ENCODE data around the gene TSSK3. TPM values are rescaled to one million over a fixed set of nuclear protein-coding genes. Genes with fewer than 3 reads are reported as not detected.

The TSSK3 gene
- total and polyA plus RNA-seq, 2 donors (not counting 3 experiments of a cell fraction or from before 2014, with no cell fraction given) = 0.42 to 0.65 TPM

GRCh38 chr1:32388641-32389040 lies 26.3 kb downstream of the TSSK3 start:
- intact Hi-C loops (cut with micrococcal nuclease) = no loop called here
- dilution Hi-C loops (cut with MboI; ENCODE audit: extremely low pct_ligation_motif_present, low sequenced_read_pairs) = no loop called here
- DNase-seq (ENCODE audit: low read depth, low spot score) = no peak
- BruUV-seq (replicated peaks) = no TSS peak
- no peak overlapping the region for H2AFZ ChIP-seq (ENCODE audit: low read depth, low read length)
- peaks cover 14% of the 10 kb centered on the region for H3K4me1 ChIP-seq (ENCODE audit: control insufficient read depth, extremely low read depth, insufficient read depth, low read length)
- no peak overlapping the region for H3K9ac ChIP-seq (replicated peaks; ENCODE audit: extremely low read depth, insufficient read depth, low read length)
- H3K27ac ChIP-seq (ENCODE audit: insufficient read depth, low read depth, low read length) = no peak overlapping the region
- ChIA-PET CTCF (no interaction called here), POLR2A (no interaction called here)
- H3K4me3 ChIP-seq (replicated peaks in 1 of 3; ENCODE audit: insufficient read depth in 1 of 3, low read depth in 1 of 3, low read length in 3 of 3) = no peak overlapping the region
- H3K79me2 ChIP-seq (ENCODE audit: control insufficient read depth, insufficient read depth, low read length) = peaks cover 12% of the 10 kb centered on the region
- no peak overlapping the region for H3K4me2 ChIP-seq (ENCODE audit: insufficient read depth, low read length)
- no peaks in the 10 kb centered on the region for H4K20me1 ChIP-seq (replicated peaks; ENCODE audit: control insufficient read depth, extremely low read depth, insufficient read depth, low read length)
- peaks cover 12 to 28% of the 10 kb centered on the region in 2 experiments for H3K36me3 ChIP-seq (ENCODE audit: control insufficient read depth in 2 of 2, extremely low read depth in 1 of 2, insufficient read depth in 2 of 2, low read length in 2 of 2)
- FAIRE-seq = no peak
- no peaks in the 10 kb centered on the region for H3K27me3 ChIP-seq (ENCODE audit: control insufficient read depth in 2 of 2, insufficient read depth in 2 of 2, low read length in 2 of 2)
- H3K9me3 ChIP-seq (replicated peaks; ENCODE audit: control insufficient read depth, insufficient read depth, low read length) = no peaks in the 10 kb centered on the region
- H3K9me1 ChIP-seq (replicated peaks; ENCODE audit: control insufficient read depth, extremely low read depth, insufficient read depth, low read length) = no peaks in the 10 kb centered on the region
- TF ChIP-seq CTCF (IDR thresholded peaks at IDR 0.05; ENCODE audit: extremely low read depth in 1 of 2, insufficient read depth in 1 of 2, low read depth in 1 of 2, low read length in 2 of 2) (no peak), EZH2 (IDR thresholded peaks at IDR 0.05; ENCODE audit: borderline replicate concordance, low read depth, low read length, severe bottlenecking) (no peak), MYC (IDR thresholded peaks at IDR 0.05; ENCODE audit: low read depth, low read length) (no peak), FOS (IDR thresholded peaks at IDR 0.05; ENCODE audit: borderline replicate concordance, insufficient read depth, low read length) (no peak), GATA2 (IDR thresholded peaks at IDR 0.05; ENCODE audit: insufficient read depth, insufficient read length, low read depth, low read length) (no peak), POLR2AphosphoS5 (IDR thresholded peaks at IDR 0.05; ENCODE audit: insufficient read depth, low read depth, low read length) (no peak), POLR2A (IDR thresholded peaks at IDR 0.05; ENCODE audit: low read depth, low read length) (no peak), JUN (IDR thresholded peaks at IDR 0.05; ENCODE audit: borderline replicate concordance, insufficient read depth, insufficient read length, low read depth) (no peak)
- TF ChIP-seq, protein P1, sequence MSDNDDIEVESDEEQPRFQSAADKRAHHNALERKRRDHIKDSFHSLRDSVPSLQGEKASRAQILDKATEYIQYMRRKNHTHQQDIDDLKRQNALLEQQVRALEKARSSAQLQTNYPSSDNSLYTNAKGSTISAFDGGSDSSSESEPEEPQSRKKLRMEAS (IDR thresholded peaks at IDR 0.05; ENCODE audit: insufficient read depth, insufficient read length) = no peak
